Cardiac muscle cell (in vitro differentiated cells and primary cell): ENCODE data around the gene PAX2. TPM values are rescaled to one million over a fixed set of nuclear protein-coding genes. Genes with fewer than 3 reads are reported as not detected.
A peak's percentile ranks its signal among the peaks of the same experiment; 100 is the strongest.

Experiments used
- DNase-seq, 2 donors: peaks; one replicate each; pipeline versions ENCODE4 v3.0.0 to v3.0.0-alpha.2; 2010 to 2017; ENCODE audit warnings: low read depth in 1 of 2, low spot score in 1 of 2
- H3K27ac ChIP-seq: fragments of 200-600 bp; sonication (generic); 2 replicates; pipeline ENCODE4 v1.5.1; 2016
- H3K27me3 ChIP-seq: fragments of 200-600 bp; sonication (generic); 2 replicates; pipeline ENCODE4 v1.6.0; 2016; ENCODE audit warnings: control low read depth
- H3K36me3 ChIP-seq: fragments of 200-600 bp; sonication (generic); 2 replicates; pipeline ENCODE4 v1.5.1; 2016; ENCODE audit warnings: control low read depth
- H3K4me1 ChIP-seq: fragments of 200-600 bp; sonication (generic); 2 replicates; pipeline ENCODE4 v1.8.1; 2017; ENCODE audit warnings: low read depth, mild to moderate bottlenecking, mixed run types
- H3K4me3 ChIP-seq: fragments of 200-600 bp; sonication (generic); 2 replicates; pipeline ENCODE4 v1.5.1; 2016; ENCODE audit warnings: mild to moderate bottlenecking
- H3K9me3 ChIP-seq: fragments of 200-600 bp; sonication (generic); 2 replicates; pipeline ENCODE4 v1.5.1; 2017; ENCODE audit warnings: low read depth, mild to moderate bottlenecking, control low read depth
- CTCF ChIP-seq: IDR thresholded peaks from 2 replicates; pipeline ENCODE4 v1.5.1; 2012; ENCODE audit warnings: low read depth, mild to moderate bottlenecking, low read length
- polyA plus RNA-seq: library from polyadenylated mRNA; unstranded; fragments of >200 nt; fragmentation: Nextera tagmentation; extraction: Ambion mirVana; gene quantifications from 2 replicates; pipeline ENCODE4 v1.2.1, GENCODE V29; 2016
- total RNA-seq: library from RNA; depleted of rRNA; stranded (reverse); fragments of >200 nt; gene quantifications from 2 replicates; pipeline ENCODE4 v1.2.3, GENCODE V29; 2016

Gene PAX2
- total and polyA plus RNA-seq, 2 experiments from 2014 or later: not detected

GRCh38 chr10:100713859-100714565 is 31.4 kb upstream of the PAX2 start:
- peak overlapping the region; percentile 25 for H3K4me3 ChIP-seq
- no peak for TF ChIP-seq CTCF
- no peak for DNase-seq

DNA sequence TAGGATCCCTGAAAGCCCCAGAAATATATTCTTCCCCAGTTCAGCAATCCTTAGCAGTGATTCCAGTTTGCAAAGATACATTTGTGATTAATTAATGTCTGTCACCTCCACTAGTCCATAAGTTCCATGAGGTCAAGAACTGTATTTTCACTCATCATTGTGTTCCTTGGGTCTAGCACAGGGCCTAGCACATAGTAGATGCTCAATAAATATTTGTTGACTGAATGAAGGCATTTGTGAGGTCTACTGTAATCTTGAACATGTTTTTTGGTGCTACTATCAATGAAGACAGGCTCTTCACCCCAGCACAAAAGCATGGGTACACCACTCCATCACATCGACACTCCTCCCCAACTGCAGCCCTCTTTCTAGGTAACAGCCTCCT is 30.8 kb upstream of the PAX2 start:
- no peak for TF ChIP-seq CTCF
- no peaks in the 10 kb centered on the region for H3K9me3 ChIP-seq
- H3K27me3 ChIP-seq: peaks cover 99% of the 10 kb centered on the region
- no peaks in the 10 kb centered on the region for H3K36me3 ChIP-seq
- H3K4me3 ChIP-seq: no peak overlapping the region
- no peak overlapping the region for H3K27ac ChIP-seq
- H3K4me1 ChIP-seq: no peaks in the 10 kb centered on the region
- DNase-seq: no peak

More at GRCh38 chr10:100713859-100714565, 31.4 kb upstream of the PAX2 start:
- Histone ChIP-seq H3K36me3 (no peaks in the 10 kb centered on the region), H3K9me3 (no peaks in the 10 kb centered on the region), H3K4me1 (no peaks in the 10 kb centered on the region), H3K27me3 (peaks cover 100% of the 10 kb centered on the region), H3K27ac (no peak overlapping the region)

- H3K36me3 ChIP-seq: no peaks in the 10 kb centered on the region
- H3K27ac ChIP-seq: no peak overlapping the region
- peaks cover 99% of the 10 kb centered on the region for H3K27me3 ChIP-seq
- no peak for TF ChIP-seq CTCF
- H3K4me3 ChIP-seq: no peak overlapping the region
- no peaks in the 10 kb centered on the region for H3K4me1 ChIP-seq
- H3K9me3 ChIP-seq: no peaks in the 10 kb centered on the region
- DNase-seq: no peak
Measured at GRCh38 chr10:100715101-100715444, 30.3 kb upstream of the PAX2 start.

DNA sequence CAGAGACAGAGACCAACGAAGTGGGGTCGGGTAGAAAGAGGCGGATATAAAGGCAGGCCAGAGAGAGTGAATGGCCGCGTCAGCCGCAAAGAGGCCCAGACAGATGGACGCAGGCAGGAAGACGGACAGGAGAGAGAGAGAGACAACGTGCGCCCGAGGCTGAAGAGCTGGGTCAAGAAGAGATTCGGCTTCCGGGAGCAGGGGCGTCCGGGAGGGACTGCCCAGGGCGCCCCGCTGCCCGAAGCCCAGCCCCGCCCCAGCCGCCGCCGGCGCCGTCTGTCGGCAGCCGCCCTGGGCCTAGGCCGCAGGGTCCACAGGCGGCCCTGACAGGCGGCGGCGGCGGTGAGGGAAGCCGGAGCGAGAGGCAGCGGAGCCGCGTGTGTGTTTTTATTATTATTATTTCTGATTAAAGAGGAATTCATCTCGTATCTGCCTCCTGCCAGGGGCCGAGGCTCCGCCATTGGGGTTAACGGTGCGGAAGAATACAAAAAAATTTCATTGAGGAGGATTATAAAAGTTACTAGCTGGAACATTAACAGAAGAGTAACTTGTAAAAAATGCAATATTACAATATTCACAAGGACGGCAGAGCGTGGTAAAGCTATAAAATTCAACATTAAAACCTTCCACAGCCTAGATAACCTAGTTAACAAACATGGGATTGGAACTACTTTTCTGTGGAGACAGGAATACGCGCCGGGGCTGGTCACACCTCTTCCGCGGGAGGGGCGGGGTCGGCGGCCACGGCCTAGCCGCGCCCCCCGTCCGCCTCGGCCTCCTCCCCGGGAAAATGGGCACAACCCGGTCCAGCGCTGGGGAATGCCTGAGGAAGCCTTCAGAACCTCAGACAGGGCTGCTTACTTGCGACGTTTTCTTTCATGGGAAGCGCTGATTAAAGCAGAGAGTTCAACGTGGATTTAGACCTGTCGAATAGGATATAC is 29.7 kb upstream of the PAX2 start:
- Histone ChIP-seq H3K9me3 (no peaks in the 10 kb centered on the region), H3K4me3 (peak overlapping the region; percentile 8), H3K27ac (no peak overlapping the region), H3K27me3 (peaks cover 99% of the 10 kb centered on the region), H3K36me3 (no peaks in the 10 kb centered on the region), H3K4me1 (no peaks in the 10 kb centered on the region)
- TF ChIP-seq CTCF: no peak
- DNase-seq: peak in 1 of 2 donors; percentile 44

DNA sequence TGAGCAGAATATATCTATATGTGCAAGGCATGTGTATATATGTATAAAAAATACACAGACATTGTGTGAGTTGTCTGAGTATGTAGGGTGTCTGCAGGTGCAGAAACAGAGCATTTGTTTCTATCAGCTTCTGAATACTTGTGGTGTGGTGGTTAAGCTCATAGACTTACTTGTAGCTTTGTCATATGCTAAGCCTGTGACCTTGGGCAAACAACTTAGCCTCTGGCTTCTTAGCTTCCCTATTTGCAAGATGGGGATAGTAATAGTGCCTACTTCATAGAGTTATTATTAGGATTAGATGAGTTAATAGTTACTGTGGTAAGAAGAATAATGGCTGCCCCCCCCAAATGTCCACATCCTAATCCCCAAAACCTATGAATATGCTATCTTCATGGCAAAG is 28.2 kb upstream of the PAX2 start:
- no peaks in the 10 kb centered on the region for H3K9me3 ChIP-seq
- H3K4me1 ChIP-seq: no peaks in the 10 kb centered on the region
- no peak overlapping the region for H3K27ac ChIP-seq
- no peaks in the 10 kb centered on the region for H3K36me3 ChIP-seq
- H3K27me3 ChIP-seq: peaks cover 99% of the 10 kb centered on the region
- no peak for DNase-seq
- no peak overlapping the region for H3K4me3 ChIP-seq
- TF ChIP-seq CTCF: no peak
